Fibroblast of upper back skin (primary cell): ENCODE data around the gene OGT.
"Not testable (repeated sequence)": the region's sequence is repeated elsewhere in the genome, so short reads cannot be mapped to it uniquely, and the experiment has no call there.

Experiments used
- DNase-seq: peaks from one replicate; pipeline ENCODE4 v3.0.0-alpha.2; 2013

OGT gene

GRCh38 chrX:71599965-71600364 is 67.1 kb downstream of the OGT start:
- DNase-seq, result no peak

GRCh38 chrX:71603618-71604017 is 70.7 kb downstream of the OGT start:
- no peak for DNase-seq

DNA sequence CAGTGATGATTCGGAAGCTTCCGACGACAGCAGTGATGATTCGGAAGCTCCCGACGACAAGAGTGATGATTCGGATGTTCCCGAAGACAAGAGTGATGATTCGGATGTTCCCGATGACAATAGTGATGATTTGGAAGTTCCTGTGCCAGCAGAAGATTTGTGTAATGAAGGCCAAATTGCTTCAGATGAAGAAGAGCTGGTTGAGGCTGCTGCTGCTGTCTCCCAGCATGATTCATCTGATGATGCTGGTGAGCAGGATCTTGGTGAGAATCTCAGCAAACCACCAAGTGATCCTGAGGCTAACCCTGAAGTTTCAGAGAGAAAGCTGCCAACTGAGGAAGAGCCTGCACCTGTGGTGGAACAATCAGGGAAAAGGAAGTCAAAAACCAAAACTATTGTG is 71.2 kb downstream of the OGT start:
- no peak for DNase-seq

DNA sequence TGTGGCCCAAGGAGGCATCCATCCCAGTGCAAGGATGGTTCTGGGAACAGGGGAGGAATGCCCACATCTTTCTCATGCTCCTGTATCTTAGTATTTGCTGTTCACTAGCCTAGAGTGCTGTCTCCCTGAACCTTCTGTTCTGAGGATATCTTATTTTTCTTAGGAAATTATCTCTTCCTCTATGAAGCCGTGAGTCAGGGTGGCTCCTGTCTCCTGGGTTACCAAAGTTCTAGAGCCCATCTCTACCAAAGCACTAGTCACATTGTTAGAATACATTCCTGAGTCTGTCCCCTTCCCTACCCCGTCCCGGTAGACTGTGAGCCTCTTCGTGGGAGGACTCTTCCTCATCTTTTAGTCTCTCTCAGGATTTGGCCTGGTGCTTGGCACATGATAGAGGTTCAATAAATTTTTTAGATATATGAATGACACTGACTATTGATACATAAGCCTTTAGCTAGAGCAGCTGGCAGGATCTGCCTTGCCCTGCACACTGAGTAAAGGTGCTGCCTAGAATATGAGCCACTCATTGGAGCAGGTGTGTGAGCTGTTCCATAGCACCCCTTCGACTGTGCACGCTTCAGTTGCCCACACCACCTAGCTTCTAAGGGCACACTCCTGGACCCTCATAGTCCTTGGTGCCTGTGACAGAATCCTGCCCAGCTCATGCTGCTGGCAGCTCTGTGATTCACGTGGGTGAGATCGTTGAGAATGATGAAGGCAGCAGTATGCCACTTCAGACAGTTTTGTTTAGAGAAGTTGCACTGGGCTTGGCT is 72.1 kb downstream of the OGT start:
- DNase-seq, result no peak

GRCh38 chrX:71606536-71607216 is 73.8 kb downstream of the OGT start:
- DNase-seq, result no peak

DNA sequence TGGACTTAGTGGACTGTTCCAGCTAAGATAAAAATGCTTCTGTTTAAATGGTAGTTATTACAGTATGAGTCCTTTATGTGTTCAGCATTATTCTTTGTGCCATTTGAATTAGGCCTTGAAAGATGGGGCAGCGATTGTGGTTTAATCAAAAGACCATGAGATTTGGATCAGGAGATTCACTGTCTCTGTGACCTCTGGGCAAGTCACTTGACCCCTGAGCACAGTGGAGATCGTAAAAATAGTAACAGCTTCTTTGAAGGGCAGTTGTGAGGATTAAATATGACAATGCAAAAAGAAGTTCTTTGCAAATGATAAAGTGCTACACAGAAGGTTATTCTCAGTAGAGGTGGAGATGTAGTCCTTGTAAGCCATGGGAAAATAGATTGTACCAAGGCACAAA is 74.6 kb downstream of the OGT start:
- no peak for DNase-seq

DNA sequence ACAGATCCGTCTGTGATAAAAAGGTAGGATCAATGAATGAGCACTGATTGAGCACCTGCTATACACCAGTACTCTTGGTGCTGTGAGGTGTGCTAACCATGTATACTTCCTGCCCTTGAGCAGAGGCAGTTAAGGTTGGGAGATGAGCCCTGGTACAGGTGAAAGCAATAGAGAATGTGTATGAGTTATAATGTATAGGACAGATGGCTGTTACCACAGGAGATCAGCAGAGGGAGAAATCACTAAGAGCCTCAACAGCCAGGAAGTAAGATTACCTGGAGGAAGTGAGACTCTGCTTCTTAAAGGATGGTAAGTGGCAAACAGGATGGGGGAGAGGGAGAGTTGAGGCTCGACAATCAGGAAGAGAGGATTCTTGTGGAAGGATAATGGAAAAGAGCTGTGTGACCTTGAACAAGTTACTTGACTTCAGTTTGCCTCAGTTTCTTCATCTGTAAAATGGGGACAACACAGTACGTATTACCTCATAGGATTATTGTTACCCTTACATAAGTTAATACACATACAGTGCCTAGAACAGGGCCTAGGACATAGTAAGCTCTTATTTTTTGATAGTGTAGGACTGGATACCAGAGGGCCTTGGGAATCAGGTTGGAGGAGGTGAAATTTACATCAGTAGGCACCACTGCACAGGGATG is 76.3 kb downstream of the OGT start:
- no peak for DNase-seq

- not testable (repeated sequence) for DNase-seq
These were observed 78.8 kb downstream of the OGT start for GRCh38 chrX:71611736-71612135.

GRCh38 chrX:71612256-71612655 is 79.4 kb downstream of the OGT start:
- DNase-seq, result no peak

DNA sequence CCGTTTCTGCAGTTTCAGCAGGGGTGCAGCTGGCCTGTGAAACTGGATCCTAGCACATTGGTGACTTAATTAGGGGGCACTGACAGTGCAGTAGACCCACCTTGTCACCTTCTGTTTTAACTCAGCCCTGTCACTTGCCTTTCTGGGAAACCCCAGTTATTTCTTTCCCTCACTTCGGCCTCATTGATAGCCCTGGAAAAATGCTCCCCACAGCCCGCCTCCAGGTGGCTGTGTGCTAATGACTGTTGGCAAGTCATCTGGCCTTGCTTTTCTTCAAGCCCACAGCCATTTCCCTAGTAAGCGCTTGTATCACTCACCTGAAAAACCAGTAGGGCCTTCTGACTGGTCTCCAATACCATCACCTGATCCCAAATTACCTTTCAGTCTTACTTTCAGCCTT is 82.2 kb downstream of the OGT start:
- DNase-seq, result no peak

GRCh38 chrX:71615954-71616353 is 83.0 kb downstream of the OGT start:
- DNase-seq, result no peak

- no peak for DNase-seq
These were observed 84.0 kb downstream of the OGT start for GRCh38 chrX:71616672-71617529.

DNA sequence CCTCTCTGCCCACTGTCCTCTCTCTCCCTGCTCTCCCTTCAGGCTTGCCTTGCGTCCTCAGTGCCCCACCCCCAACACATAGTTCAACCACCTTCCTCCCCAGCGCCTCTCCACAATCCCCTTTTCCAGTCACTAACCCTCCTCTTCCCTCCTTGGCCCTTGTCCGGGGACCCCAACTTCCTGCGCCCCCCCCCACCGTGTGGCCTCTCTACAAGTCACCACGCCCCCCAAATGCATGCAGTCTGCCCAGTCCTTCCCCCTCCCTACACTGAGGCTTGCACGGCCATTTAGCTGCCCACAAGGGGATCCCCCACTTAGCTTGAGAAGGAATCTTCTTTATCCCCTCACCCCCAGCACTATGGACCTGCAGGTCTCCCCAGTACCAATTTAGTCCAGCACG is 84.8 kb downstream of the OGT start:
- no peak for DNase-seq

GRCh38 chrX:71618303-71618721 is 85.4 kb downstream of the OGT start, which contains the start of gene CXCR3:
Gene CXCR3 (minus strand): TSS chrX:71618511. CDS start chrX:71618449, 62 bp downstream.
- no peak for DNase-seq

DNA sequence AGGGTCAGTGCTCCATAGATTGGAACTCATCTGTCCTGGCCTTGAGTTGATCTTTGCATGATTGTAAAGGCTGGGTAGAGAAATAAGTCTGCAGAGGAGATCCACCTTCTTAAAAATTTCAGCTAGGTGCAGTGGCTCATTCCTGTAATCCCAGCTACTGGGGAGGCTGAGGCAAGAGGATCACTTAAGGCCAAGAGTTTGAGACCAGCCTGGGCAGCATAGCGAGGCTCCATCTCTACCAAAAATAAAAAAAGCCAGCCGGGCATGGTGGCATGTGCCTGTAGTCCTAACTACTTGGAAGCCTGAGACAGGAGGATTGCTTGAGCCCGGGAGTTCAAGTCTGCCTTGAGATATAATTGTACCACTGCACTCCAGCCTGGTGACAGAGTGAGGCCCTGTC is 85.9 kb downstream of the OGT start:
- no peak for DNase-seq

GRCh38 chrX:71619193-71619592 is 86.3 kb downstream of the OGT start:
- no peak for DNase-seq

GRCh38 chrX:71619986-71620385 is 87.1 kb downstream of the OGT start:
- no peak for DNase-seq

GRCh38 chrX:71621603-71622002 is 88.7 kb downstream of the OGT start:
- DNase-seq, result no peak

- DNase-seq, result no peak
These were observed 89.2 kb downstream of the OGT start for GRCh38 chrX:71622032-71622575.

DNA sequence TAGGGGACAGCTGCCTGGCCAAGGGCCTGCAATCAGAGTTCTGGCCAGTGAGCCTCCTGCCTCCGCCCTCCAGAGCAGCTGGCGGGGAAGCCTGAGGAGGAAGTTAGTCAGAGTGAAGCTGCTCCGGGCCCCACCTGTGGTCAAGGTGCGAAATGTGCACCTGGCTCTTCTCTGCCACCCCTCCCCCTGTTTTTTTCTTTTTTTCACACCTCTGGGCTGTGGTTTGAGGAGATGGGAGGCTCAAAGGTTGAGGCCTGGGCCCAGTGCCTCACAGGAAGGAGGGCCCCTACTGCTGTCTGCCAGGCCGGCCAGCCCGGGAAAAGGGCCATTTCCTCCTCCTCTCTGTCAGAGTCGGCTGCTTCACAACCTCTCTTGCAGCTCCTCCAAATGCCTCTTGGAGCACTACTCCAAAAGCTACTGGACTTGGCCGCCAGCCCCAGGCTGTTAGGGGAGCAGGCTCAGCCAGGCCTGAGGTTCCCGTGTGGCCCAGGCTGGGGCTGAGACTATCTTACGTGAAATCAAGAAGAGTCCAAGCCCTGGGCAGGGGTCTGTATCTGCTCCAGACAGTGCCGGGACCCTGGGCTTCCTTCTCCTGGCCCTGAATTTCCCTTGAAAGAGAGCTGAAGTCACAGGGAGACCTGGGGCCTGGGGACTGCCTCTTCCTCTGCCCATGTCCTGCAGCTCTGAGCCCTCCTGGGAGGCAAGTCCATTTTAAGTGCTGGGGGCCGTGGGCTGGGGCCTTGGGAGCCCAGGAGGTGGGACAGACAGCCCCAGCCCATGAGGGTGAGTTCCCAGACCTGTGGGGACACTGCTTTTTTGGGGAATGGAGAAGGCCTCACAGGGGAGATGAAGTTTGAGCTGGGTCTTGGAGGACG is 89.9 kb downstream of the OGT start:
- peak; percentile 73 for DNase-seq

DNA sequence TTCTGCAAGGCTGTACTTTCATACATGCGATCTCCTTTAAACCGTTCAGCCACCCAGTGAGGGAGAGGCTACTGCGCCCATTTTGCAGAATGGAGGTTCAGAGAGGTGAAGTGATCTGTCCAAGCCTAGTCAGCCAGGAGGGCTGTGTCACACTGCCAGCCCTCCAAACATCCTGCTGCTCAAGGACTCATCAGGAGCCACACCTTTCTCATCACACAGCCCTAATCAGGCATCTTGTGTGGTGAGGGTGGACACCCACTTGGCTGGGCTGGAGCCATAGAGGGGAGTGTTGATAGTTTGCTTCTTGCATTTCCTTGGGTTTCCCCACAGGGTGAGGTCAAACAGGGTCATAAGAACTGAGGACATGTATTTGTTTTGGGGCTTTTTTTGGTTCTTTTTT is 90.8 kb downstream of the OGT start:
- no peak for DNase-seq

GRCh38 chrX:71625471-71625870 is 92.6 kb downstream of the OGT start:
- DNase-seq, result no peak
